Liver (tissue), 9 donors: ENCODE results near the gene C11orf24. TPM values are rescaled to one million over a fixed set of nuclear protein-coding genes. Genes with fewer than 3 reads are reported as not detected.

Experiments
- DNase-seq: peaks from one replicate; pipeline ENCODE4 v3.0.0-alpha.2; 2017; ENCODE audit warnings: low spot score
- H3K27ac ChIP-seq, 2 donors: one replicate each; pipeline ENCODE4 v1.7.0; 2013; ENCODE audit warnings: inconsistent platforms in 2 of 2, low read length in 2 of 2, control low read depth in 1 of 2, low read depth in 1 of 2, mild to moderate bottlenecking in 1 of 2
- H3K27me3 ChIP-seq, 4 donors: one replicate each; pipeline versions ENCODE4 v1.6.1 to v1.7.0; 2013; ENCODE audit warnings: low read length in 3 of 4, inconsistent platforms in 1 of 4, mild to moderate bottlenecking in 1 of 4, moderate library complexity in 1 of 4; ENCODE audit not compliant: control insufficient read depth in 4 of 4, insufficient read depth in 4 of 4
- H3K36me3 ChIP-seq, 4 donors: one replicate each; pipeline versions ENCODE4 v1.6.1 to v1.7.0; 2013; ENCODE audit warnings: low read length in 3 of 4, mild to moderate bottlenecking in 3 of 4, low read depth in 1 of 4, moderate library complexity in 1 of 4; ENCODE audit not compliant: control insufficient read depth in 4 of 4, insufficient read depth in 3 of 4
- H3K4me1 ChIP-seq, 4 donors: one replicate each; pipeline versions ENCODE4 v1.6.1 to v1.7.0; 2013; ENCODE audit warnings: low read length in 3 of 4, mild to moderate bottlenecking in 3 of 4, moderate library complexity in 1 of 4; ENCODE audit not compliant: control insufficient read depth in 4 of 4, insufficient read depth in 4 of 4
- H3K4me3 ChIP-seq, 3 donors: one replicate each; pipeline versions ENCODE4 v1.6.1 to v1.7.0; 2013; ENCODE audit warnings: low read length in 3 of 3, control low read depth in 1 of 3, low read depth in 1 of 3, mild to moderate bottlenecking in 1 of 3
- H3K9ac ChIP-seq, 2 donors: one replicate each; pipeline ENCODE4 v1.7.0; 2013; ENCODE audit warnings: low read length in 2 of 2, mild to moderate bottlenecking in 2 of 2, moderate library complexity in 2 of 2, control low read depth in 1 of 2, low read depth in 1 of 2
- H3K9me3 ChIP-seq, 4 donors: one replicate each; pipeline versions ENCODE4 v1.6.1 to v1.7.0; 2013; ENCODE audit warnings: low read length in 3 of 4; ENCODE audit not compliant: control insufficient read depth in 4 of 4
- EGR1 ChIP-seq, 2 donors: IDR thresholded peaks; 2 replicates each; pipeline ENCODE4 v1.6.1; 2016 to 2018; ENCODE audit warnings: antibody characterized with exemption in 2 of 2, low read depth in 2 of 2
- FOXA1 ChIP-seq: IDR thresholded peaks from 2 replicates; pipeline ENCODE4 v1.6.1; 2016; ENCODE audit warnings: antibody characterized with exemption
- FOXA2 ChIP-seq: IDR thresholded peaks from 2 replicates; pipeline ENCODE4 v1.6.1; 2016; ENCODE audit warnings: antibody characterized with exemption
- GABPA ChIP-seq, 2 donors: IDR thresholded peaks in 1 of 2; conservative IDR thresholded peaks in 1 of 2; 2 replicates each; pipeline ENCODE4 v1.6.1; 2016; ENCODE audit warnings: antibody characterized with exemption in 2 of 2, mild to moderate bottlenecking in 1 of 2, moderate library complexity in 1 of 2
- HNF4A ChIP-seq, 2 donors: conservative IDR thresholded peaks; 2 replicates each; pipeline ENCODE4 v1.6.1; 2016; ENCODE audit warnings: antibody characterized with exemption in 2 of 2, mild to moderate bottlenecking in 2 of 2
- HNF4G ChIP-seq: IDR thresholded peaks from 2 replicates; pipeline ENCODE4 v1.6.1; 2016; ENCODE audit warnings: antibody characterized with exemption
- JUND ChIP-seq, 2 donors: IDR thresholded peaks; 2 replicates each; pipeline ENCODE4 v1.6.1; 2016; ENCODE audit warnings: antibody characterized with exemption in 2 of 2
- NR2F2 ChIP-seq: IDR thresholded peaks from 2 replicates; pipeline ENCODE4 v1.6.1; 2016; ENCODE audit warnings: antibody characterized with exemption
- RAD21 ChIP-seq, 2 donors: IDR thresholded peaks; 2 replicates each; pipeline ENCODE4 v1.6.1; 2016; ENCODE audit warnings: antibody characterized with exemption in 2 of 2, mild to moderate bottlenecking in 2 of 2
- RXRA ChIP-seq, 2 donors: IDR thresholded peaks; 2 replicates each; pipeline ENCODE4 v1.6.1; 2017 to 2018; ENCODE audit warnings: antibody characterized with exemption in 2 of 2, mild to moderate bottlenecking in 1 of 2
- SP1 ChIP-seq: IDR thresholded peaks from 2 replicates; pipeline ENCODE4 v1.6.1; 2018; ENCODE audit warnings: antibody characterized with exemption, mild to moderate bottlenecking
- TAF1 ChIP-seq: conservative IDR thresholded peaks from 2 replicates; pipeline ENCODE4 v1.6.1; 2016; ENCODE audit warnings: antibody characterized with exemption, mild to moderate bottlenecking
- YY1 ChIP-seq: IDR thresholded peaks from 2 replicates; pipeline ENCODE4 v1.6.1; 2016; ENCODE audit warnings: antibody characterized with exemption, mild to moderate bottlenecking
- WGBS: extraction: QIAGEN DNeasy Blood & Tissue Kit; methylation state at CpG from one replicate; pipeline ENCODE4 v1.1.7; 2013; 5-methylcytosine and 5-hydroxymethylcytosine counted together
- polyA plus RNA-seq, 2 donors: library from polyadenylated mRNA; stranded (reverse) in 1 of 2; unstranded in 1 of 2; fragments of 200-250 nt in 1 of 2; fragments of >200 nt in 1 of 2; fragmentation: Nextera tagmentation in 1 of 2; extraction: Ambion mirVana in 1 of 2; gene quantifications; one replicate each; pipeline versions ENCODE4 v1.2.1 to v1.2.3, GENCODE V29; 2013 to 2015
- total RNA-seq, 2 donors: library from RNA; depleted of rRNA; stranded (reverse); fragments of >200 nt; gene quantifications; one replicate each; pipeline ENCODE4 v1.2.3, GENCODE V29; 2014
- TF ChIP-seq, protein P1 (sequence below): IDR thresholded peaks from 2 replicates; pipeline ENCODE4 v1.6.1; 2016; ENCODE audit warnings: antibody characterized with exemption
- TF ChIP-seq, protein P2 (sequence below): IDR thresholded peaks from 2 replicates; pipeline ENCODE4 v1.6.1; 2016; ENCODE audit warnings: antibody characterized with exemption
- TF ChIP-seq, protein P3 (sequence below): IDR thresholded peaks from 2 replicates; pipeline ENCODE4 v1.6.1; 2016; ENCODE audit warnings: antibody characterized with exemption
- TF ChIP-seq, protein P4 (sequence below): fragments of 150-350 bp; IDR thresholded peaks from 2 replicates; pipeline ENCODE4 v1.5.1; 2017; ENCODE audit warnings: improper control_type of control experiment, low read depth, low read length; ENCODE audit not compliant: missing input control
- TF ChIP-seq, protein P5 (sequence below): IDR thresholded peaks from 2 replicates; pipeline ENCODE4 v1.6.1; 2016; ENCODE audit warnings: antibody characterized with exemption, mild to moderate bottlenecking
- donor health status: healthy.
- donor health status: healthy.
- donor health status: healthy.
- donor health status: healthy.
- donor health status: healthy.

Gene C11orf24
- total and polyA plus RNA-seq, 4 donors, result 7.8 to 50.3 (median 32.0) TPM

DNA sequence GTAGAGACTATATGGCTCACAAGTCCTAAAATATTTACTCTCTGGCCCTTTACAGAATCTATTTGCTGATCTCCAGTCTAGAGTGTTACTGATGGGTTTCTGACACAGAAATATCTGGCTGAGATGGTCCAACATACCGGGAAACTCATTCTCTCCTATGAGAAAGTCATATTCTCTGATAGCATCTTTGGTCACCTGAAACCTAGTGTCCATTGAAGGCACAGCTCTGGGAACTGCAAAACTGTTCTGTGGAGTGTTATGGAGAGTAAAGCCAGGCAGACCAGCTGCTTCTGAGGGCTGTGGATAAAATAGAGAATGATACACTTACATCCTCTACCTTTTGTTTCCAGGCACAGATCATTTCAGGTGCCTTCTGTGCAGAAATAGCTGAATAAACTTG is 2.5 kb upstream of the C11orf24 start:
- H3K9ac ChIP-seq, result peak overlapping the region in 1 of 2 donors; percentile 43
- H3K4me1 ChIP-seq, result peaks cover 12 to 50% (median 32%) of the 10 kb centered on the region in 4 donors
- H3K27ac ChIP-seq, result peak overlapping the region; percentile 50 to 99
- H3K36me3 ChIP-seq, result no peaks in the 10 kb centered on the region
- TF ChIP-seq, protein P1, sequence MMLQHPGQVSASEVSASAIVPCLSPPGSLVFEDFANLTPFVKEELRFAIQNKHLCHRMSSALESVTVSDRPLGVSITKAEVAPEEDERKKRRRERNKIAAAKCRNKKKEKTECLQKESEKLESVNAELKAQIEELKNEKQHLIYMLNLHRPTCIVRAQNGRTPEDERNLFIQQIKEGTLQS, result no peak
- TF ChIP-seq, protein P2, sequence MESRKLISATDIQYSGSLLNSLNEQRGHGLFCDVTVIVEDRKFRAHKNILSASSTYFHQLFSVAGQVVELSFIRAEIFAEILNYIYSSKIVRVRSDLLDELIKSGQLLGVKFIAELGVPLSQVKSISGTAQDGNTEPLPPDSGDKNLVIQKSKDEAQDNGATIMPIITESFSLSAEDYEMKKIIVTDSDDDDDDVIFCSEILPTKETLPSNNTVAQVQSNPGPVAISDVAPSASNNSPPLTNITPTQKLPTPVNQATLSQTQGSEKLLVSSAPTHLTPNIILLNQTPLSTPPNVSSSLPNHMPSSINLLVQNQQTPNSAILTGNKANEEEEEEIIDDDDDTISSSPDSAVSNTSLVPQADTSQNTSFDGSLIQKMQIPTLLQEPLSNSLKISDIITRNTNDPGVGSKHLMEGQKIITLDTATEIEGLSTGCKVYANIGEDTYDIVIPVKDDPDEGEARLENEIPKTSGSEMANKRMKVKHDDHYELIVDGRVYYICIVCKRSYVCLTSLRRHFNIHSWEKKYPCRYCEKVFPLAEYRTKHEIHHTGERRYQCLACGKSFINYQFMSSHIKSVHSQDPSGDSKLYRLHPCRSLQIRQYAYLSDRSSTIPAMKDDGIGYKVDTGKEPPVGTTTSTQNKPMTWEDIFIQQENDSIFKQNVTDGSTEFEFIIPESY, result no peak
- TF ChIP-seq NR2F2 (no peak), YY1 (no peak), GABPA (IDR thresholded peaks at IDR 0.05 in 1 of 2, conservative IDR thresholded peaks at IDR 0.05 in 1 of 2) (no peak), FOXA2 (no peak), TAF1 (no peak), HNF4A (conservative IDR thresholded peaks at IDR 0.05) (no peak), HNF4G (no peak), FOXA1 (no peak), RAD21 (IDR thresholded peaks at IDR 0.05) (no peak), JUND (IDR thresholded peaks at IDR 0.05) (no peak), SP1 (no peak), EGR1 (IDR thresholded peaks at IDR 0.05; ENCODE audit: low read depth in 2 of 2) (no peak), RXRA (IDR thresholded peaks at IDR 0.05) (no peak)
- TF ChIP-seq, protein P3, sequence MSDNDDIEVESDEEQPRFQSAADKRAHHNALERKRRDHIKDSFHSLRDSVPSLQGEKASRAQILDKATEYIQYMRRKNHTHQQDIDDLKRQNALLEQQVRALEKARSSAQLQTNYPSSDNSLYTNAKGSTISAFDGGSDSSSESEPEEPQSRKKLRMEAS, result no peak
- TF ChIP-seq, protein P4, sequence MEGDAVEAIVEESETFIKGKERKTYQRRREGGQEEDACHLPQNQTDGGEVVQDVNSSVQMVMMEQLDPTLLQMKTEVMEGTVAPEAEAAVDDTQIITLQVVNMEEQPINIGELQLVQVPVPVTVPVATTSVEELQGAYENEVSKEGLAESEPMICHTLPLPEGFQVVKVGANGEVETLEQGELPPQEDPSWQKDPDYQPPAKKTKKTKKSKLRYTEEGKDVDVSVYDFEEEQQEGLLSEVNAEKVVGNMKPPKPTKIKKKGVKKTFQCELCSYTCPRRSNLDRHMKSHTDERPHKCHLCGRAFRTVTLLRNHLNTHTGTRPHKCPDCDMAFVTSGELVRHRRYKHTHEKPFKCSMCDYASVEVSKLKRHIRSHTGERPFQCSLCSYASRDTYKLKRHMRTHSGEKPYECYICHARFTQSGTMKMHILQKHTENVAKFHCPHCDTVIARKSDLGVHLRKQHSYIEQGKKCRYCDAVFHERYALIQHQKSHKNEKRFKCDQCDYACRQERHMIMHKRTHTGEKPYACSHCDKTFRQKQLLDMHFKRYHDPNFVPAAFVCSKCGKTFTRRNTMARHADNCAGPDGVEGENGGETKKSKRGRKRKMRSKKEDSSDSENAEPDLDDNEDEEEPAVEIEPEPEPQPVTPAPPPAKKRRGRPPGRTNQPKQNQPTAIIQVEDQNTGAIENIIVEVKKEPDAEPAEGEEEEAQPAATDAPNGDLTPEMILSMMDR, result no peak
- TF ChIP-seq, protein P5, sequence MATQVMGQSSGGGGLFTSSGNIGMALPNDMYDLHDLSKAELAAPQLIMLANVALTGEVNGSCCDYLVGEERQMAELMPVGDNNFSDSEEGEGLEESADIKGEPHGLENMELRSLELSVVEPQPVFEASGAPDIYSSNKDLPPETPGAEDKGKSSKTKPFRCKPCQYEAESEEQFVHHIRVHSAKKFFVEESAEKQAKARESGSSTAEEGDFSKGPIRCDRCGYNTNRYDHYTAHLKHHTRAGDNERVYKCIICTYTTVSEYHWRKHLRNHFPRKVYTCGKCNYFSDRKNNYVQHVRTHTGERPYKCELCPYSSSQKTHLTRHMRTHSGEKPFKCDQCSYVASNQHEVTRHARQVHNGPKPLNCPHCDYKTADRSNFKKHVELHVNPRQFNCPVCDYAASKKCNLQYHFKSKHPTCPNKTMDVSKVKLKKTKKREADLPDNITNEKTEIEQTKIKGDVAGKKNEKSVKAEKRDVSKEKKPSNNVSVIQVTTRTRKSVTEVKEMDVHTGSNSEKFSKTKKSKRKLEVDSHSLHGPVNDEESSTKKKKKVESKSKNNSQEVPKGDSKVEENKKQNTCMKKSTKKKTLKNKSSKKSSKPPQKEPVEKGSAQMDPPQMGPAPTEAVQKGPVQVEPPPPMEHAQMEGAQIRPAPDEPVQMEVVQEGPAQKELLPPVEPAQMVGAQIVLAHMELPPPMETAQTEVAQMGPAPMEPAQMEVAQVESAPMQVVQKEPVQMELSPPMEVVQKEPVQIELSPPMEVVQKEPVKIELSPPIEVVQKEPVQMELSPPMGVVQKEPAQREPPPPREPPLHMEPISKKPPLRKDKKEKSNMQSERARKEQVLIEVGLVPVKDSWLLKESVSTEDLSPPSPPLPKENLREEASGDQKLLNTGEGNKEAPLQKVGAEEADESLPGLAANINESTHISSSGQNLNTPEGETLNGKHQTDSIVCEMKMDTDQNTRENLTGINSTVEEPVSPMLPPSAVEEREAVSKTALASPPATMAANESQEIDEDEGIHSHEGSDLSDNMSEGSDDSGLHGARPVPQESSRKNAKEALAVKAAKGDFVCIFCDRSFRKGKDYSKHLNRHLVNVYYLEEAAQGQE, result no peak
- no peak for DNase-seq
- no peak overlapping the region for H3K4me3 ChIP-seq
- H3K9me3 ChIP-seq, result no peaks in the 10 kb centered on the region
- WGBS, result 81% methylated on average over 1 of the region's 1 CpG
- no peaks in the 10 kb centered on the region for H3K27me3 ChIP-seq
